Measurements from ENCODE around the gene ARRB2.

ARRB2 gene

DNA sequence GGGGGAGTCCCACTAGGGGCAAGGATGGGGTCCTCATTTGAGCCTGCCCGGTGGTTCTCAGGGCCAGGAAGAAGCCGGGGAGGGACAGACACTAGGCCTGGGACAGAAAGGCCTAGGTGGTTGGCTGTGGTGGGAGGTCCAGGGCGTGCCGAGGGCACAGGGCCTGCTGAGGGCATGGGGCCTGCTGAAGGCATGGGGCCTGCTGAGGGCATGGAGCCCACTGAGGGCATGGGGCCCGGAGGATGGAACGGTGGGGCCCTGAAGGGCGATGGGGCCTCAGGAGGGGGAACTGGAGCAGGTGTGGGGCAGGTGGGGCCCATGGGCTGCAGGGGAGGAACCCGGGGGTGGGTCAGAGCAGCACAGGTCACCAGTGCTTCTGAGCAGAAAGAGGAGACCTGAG, 37.7 kb upstream of the ARRB2 start:
- TF ChIP-seq, protein P1, sequence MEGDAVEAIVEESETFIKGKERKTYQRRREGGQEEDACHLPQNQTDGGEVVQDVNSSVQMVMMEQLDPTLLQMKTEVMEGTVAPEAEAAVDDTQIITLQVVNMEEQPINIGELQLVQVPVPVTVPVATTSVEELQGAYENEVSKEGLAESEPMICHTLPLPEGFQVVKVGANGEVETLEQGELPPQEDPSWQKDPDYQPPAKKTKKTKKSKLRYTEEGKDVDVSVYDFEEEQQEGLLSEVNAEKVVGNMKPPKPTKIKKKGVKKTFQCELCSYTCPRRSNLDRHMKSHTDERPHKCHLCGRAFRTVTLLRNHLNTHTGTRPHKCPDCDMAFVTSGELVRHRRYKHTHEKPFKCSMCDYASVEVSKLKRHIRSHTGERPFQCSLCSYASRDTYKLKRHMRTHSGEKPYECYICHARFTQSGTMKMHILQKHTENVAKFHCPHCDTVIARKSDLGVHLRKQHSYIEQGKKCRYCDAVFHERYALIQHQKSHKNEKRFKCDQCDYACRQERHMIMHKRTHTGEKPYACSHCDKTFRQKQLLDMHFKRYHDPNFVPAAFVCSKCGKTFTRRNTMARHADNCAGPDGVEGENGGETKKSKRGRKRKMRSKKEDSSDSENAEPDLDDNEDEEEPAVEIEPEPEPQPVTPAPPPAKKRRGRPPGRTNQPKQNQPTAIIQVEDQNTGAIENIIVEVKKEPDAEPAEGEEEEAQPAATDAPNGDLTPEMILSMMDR (IDR thresholded peaks at IDR 0.05; ENCODE audit: extremely low read depth, missing control alignments) = no peak

DNA sequence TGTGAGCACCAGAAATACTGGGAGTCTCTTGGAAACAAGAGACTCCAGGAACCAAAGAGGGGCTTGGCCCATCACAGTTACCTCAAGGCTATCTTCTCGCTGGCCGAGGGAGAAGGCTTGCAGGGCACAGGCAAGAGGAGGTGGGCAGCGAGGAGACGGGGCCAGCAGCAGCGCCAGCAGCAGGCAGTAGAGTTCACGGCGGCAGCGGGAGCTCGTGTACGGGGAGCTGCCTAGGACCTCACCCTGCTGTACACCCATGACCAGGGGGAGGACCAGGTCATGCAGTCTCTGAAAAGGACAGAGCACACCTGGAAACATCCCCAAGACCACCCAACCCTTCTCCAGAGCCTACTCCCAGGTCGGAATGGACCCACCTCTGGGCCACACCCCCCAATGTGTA, 37.3 kb upstream of the ARRB2 start:
- DNase-seq (ENCODE audit: low spot score) = no peak
- TF ChIP-seq, protein P1 (IDR thresholded peaks at IDR 0.05; ENCODE audit: extremely low read depth, missing control alignments) = no peak

More for the DNA sequence above, 37.7 kb upstream of the ARRB2 start:
- DNase-seq (ENCODE audit: low spot score) = no peak

- DNase-seq (ENCODE audit: low spot score) = no peak
- TF ChIP-seq, protein P1 (IDR thresholded peaks at IDR 0.05; ENCODE audit: extremely low read depth, missing control alignments) = no peak
Observed at GRCh38 chr17:4673986-4674684, 36.3 kb upstream of the ARRB2 start.

GRCh38 chr17:4674685-4674998, 35.8 kb upstream of the ARRB2 start:
- TF ChIP-seq, protein P1 (IDR thresholded peaks at IDR 0.05; ENCODE audit: extremely low read depth, missing control alignments) = no peak
- no peak for DNase-seq (ENCODE audit: low spot score)

- no peak for DNase-seq (ENCODE audit: low spot score)
- TF ChIP-seq, protein P1 (IDR thresholded peaks at IDR 0.05; ENCODE audit: extremely low read depth, missing control alignments) = no peak
Observed at GRCh38 chr17:4675791-4676190, 34.6 kb upstream of the ARRB2 start.

GRCh38 chr17:4676791-4677190, 33.6 kb upstream of the ARRB2 start:
- TF ChIP-seq, protein P1 (IDR thresholded peaks at IDR 0.05; ENCODE audit: extremely low read depth, missing control alignments) = no peak
- DNase-seq (ENCODE audit: low spot score) = no peak

GRCh38 chr17:4678448-4679026, 31.9 kb upstream of the ARRB2 start:
- no peak for DNase-seq (ENCODE audit: low spot score)
- TF ChIP-seq, protein P1 (IDR thresholded peaks at IDR 0.05; ENCODE audit: extremely low read depth, missing control alignments) = no peak

All from GM20000 (cell line).